Testis (tissue), 2 donors: ENCODE results near the gene ST6GALNAC1.
"Not testable (repeated sequence)": the region's sequence is repeated elsewhere in the genome, so short reads cannot be mapped to it uniquely, and the experiment has no call there.

Experiments used
- CTCF ChIP-seq, 3 experiments: fragments of 450-650 bp in 2 of 3; fragments of 200-600 bp in 1 of 3; sonication (generic) in 1 of 3; IDR thresholded peaks; one replicate each; pipeline ENCODE4 v1.5.1; 2016 to 2019; ENCODE audit warnings: antibody characterized with exemption in 3 of 3, mild to moderate bottlenecking in 2 of 3, moderate library complexity in 1 of 3
- POLR2A ChIP-seq: fragments of 450-650 bp; IDR thresholded peaks from one replicate; pipeline ENCODE4 v1.6.1; 2017; ENCODE audit warnings: antibody characterized with exemption, mild to moderate bottlenecking, moderate library complexity

GRCh38 chr17:76606685-76607084 is 36.9 kb downstream of the ST6GALNAC1 start:
- TF ChIP-seq POLR2A; CTCF (IDR thresholded peaks at IDR 0.05): not testable (repeated sequence)
